Stimulated activated CD8-positive, alpha-beta memory T cell treated with anti-CD3 and anti-CD28 coated beads, Interleukin-12 subunit alpha, Interleukin-12 subunit beta, amount 100 ng/mL, for 24 hours (primary cell): ENCODE measurements around the gene DCAF15.

Source experiments
- DNase-seq: peaks from one replicate; pipeline ENCODE4 v3.0.0-alpha.2; 2020; ENCODE audit errors: extremely low read depth

Gene DCAF15

DNA sequence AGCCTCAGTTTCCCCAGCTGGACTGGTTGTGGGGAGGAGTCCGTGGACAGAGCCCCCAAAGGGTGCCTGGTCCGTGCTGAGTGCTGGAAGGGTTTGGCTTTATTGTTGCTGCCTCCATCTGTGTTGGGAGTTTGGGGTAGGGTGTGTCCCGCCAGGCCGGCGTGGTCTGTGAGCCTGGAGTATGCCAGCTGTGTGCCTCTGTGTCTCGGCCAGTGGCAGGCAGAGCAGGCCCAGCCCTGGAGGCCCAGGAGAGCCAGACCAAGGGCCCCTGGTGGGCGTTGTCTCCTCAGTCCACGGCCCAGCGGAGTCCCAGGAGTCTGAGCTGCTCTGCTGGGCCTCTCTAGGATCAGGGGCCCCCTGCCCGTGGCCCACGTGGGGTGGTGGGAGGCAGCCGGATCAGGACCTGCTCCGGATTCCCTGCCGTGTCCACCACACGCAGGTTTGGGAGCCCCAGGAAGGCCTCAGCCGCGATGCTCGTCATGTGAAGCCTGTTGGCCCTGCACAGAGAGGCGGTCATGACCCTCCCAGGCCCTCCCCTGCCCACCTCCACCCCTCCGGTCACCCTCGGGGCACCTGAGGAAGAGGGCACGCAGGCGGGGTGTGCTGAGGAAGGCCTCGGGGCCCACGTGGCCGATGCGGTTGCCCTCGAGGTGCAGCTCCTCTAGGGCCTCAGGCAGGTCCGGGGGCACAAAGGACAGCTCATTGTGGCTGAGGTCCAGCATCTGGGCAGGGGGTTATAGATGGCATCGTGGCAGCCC is 20.7 kb upstream of the DCAF15 start:
- no peak for DNase-seq

DNA sequence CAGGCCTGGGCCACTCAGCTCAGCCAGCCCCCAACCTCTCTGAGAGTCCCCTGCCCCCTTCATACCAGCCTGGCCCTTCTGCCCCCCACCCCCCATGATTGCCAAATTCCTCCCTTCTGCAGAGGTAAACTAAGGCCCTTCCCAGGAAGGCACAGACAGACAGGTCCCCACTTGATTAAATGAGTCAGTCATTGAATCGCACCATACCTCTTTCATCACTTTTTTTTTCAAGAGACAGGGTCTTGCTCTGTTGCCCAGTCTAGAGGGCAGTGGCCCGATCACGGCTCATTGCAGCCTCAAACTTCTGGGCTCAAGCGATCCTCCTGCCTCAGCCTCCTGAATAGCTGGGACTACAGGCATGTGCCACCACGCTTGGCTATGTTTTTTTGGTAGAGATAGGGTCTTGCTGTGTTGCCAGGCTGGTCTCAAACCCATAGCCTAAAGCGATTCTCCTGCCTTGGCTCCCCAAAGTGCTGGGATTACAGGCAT is 20.1 kb upstream of the DCAF15 start:
- no peak for DNase-seq

DNA sequence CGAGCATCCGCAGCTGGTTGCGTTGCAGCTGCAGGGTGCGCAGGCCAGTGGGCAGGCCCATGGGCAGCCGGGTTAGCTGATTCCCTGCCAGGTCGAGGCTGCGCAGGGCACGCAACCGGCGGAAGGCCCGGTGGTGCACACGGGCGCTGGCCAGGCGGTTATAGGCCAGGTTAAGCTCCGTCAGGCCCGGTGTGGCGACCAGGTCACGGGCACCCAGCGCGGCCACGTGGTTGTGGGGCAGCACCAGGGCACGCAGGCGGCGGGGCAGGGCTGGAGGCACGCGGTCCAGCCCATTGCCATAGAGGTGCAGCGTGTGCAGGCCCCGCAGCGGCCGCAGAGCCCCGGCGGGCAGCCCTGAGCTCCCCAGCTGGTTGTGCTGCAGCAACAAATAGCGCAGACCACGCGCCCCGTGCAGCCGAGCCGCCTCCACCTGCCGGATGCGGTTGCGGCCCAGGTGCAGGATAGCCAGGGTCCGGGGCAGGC is 19.4 kb upstream of the DCAF15 start:
- DNase-seq, result no peak

DNA sequence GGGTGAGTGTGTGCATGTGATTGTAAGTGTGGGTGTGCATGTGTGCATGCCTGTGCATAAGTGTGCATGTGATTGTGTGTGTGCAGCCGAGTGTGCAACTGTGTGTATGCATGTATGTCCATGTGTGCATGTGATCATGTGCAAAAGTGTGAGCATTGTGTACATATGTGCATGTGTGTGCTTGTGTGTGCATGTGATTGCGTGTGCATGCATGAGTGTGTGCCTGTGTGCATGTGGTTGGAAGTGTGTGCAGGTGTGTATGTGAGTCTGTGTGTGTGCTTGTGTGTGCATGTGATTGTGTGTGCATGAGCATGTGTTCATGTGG is 17.6 kb upstream of the DCAF15 start:
- no peak for DNase-seq

DNA sequence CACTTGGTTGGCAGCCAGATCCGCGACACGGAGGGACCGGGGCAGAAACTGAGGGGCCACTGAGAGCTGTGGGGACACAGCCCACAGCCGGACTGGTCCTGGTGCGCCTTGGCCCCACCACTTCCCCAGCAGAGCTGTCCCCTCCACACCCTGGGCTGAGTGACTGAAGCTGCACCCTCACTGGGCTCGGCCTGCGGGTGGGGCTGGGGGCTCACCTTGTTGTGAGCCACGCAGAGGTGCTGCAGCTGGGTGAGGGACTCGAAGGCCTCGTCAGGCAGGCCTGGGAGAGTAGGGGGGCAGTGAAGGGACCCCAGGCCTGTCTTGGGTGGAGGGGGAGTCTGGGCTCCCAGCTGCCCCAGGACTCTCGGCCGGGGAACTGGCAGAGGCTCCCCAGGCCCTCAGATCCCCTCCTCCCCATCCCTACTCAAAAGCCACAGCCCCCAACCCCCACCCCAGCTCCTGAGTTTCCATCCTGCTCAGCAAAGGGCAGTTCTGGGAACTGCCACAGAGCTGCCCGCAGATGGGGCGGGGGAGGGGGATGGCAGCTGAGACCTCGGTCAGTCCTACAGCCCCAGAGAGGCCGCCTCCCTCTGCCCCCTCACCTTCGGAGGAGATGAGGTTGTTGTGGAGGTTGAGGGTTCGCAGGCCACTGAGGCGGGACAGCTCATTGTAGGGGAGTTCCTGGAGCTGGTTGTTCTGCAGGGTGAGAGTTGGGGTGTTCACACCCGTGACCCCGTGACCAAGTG is 16.4 kb upstream of the DCAF15 start:
- no peak for DNase-seq

DNA sequence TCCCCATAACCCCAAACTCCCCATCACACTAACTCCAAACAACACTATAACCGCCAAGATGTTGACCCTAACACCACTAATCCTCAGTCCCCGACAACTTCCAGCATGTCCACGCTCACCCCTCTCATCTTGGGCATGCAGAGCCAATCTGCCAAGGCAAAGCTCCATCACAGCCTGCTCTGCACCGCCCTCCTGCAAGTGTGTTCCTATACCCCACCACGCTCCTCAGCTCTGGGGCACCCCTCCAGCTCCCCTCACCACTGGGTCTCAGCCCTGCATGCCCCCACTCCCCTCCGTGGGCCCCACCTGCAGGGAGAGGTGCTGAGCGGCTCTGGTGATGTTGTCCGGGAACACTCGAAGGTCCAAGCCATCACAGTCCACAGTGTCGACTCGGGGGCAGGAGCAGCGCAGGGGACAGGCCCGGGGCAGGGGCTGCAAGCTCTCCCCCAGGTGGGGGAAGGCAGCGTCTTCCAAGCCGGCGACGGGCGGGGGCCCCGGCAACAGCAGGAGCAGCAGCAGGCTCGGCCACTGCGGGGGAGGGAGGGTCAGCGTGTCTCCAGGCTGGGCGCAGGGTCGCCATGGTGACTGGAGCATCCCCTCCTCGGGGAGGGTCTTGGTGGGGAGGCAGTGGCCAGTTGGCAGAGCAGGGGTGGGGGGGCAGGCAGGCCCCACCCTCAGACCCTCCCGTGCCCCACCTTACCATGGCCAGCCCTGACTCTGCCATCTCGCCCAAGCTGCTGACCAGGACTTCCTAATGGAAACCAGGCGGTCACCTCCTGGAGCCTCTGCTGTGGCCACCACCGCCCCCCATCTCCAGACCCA is 14.6 kb upstream of the DCAF15 start:
- DNase-seq, result no peak

DNA sequence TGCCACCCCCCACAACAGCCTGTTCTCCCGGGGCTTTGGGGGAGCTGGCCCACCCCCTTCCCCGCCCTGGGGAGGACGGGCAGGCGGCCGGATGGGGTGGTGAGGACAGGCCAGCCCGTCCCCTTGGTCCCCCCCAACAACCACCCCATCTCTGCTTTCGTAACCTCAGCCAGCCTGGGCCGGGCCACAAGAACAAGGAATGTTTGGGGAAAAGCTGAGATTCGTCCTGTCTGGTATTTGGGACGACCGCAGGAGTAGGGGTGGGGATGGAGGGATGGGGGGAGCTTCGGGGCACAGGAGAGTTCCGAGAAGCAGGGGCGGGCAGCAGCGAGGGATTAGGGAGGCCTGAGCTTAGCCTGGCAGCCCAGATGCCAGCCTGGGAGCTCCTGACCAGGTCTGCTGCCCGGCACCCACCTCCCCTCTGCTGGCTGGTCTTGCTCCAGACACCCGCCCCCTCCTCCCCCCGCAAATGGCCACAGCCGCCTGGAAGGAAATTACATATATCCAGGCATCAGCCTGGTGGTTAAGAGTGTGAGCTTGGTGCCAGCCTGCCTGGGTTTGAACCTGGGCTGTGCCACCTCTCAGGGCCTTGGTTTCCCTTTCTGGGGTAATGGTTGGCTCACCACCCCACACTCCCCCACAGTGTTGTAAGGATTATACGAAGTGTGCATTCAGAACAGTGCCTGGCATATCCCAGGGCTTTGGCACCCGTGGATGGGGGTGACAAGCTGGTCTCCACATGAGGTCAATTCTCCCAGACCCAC is 13.8 kb upstream of the DCAF15 start, which contains the start of gene PODNL1:
PODNL1 (minus strand) TSS at position 117 of the 764 bp plus-strand sequence. CDS start 236 bp downstream, outside the sequence.
- DNase-seq, result no peak

DNA sequence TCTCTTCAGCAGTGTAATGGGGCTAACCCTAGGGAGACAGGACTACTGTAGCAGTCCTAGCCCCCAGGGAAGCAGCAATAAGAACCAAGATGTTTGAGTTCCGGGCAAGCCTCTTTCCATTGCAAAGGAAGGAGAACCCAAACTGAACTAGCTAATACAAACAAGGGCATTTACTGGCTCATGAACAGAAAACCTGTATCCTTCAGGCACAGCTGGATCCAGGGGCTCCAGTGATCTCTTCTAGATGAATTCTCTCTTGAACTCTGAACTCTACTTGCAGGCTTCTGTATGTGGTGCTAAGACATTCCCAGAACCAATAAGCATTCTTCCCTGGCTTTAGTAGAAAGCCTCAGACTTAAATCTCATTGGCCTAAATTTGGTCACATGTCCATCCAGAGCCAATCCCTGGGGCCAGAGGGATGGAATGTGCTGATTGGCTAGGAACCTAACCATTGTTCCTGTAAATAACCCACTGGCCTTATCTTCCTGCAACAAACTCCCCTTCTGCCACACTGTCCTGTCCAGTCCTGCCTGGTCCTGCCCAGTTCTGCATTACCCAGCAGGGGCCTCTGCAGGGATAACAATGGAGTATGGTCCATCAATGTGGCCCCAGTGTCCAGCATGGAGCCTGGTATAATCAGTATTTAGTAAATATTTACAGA is 10.2 kb upstream of the DCAF15 start:
- DNase-seq, result no peak

DNA sequence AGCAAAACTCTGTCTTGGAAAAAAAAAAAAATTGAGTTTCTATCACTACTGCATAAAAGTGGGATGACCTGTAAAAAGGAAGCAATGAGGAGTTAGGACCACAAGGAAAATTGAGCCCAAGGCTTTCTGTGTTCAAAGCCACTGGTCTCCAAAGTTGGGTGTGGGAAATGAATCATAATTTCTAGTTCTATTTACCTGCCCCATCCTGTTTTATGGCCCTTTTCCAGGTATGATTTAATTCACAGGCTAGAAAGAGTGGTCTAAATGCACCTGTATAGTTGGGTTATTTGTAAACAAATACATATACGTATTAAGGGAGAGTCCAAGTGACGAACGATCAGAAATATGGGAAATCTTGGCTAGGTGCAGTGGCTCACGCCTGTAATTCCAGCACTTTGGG is 5.9 kb upstream of the DCAF15 start:
- DNase-seq, result no peak

DNA sequence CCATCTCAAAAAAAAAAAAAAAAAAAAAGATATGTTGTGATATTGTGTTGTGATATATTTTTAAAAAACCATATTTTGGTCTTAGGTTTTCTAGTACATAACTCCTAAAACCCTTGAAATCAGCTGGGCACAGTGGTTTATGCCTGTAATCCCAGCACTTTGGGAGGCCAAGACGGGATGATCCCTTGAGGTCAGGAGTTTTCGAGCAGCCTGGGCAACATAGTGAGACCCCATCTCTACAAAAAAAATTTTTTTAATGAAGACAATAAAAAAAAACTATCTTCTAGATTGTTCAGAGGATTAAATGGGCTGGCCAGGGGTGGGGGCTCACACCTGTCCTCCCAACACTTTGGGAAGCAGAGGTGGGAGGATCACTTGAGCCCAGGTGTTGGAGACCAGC is 1.3 kb upstream of the DCAF15 start:
- DNase-seq, result no peak

DNA sequence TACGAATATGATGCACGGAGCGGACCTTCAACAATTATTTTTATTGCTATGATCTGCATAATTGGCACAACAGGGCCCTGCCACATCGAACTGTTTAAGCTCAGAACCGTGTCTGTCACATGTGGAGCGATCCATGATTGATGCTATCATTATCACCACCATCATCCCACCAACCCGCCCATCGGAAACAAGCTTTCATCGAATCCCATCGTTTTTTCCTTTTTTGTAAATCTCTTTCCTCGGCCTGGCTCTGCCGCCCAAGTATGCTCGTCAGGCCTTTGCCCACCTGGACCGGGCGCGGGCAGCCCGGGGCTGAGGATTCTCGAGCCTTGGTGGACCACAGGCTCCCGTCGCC is 533 bp upstream of the DCAF15 start:
- DNase-seq, result no peak

DNA sequence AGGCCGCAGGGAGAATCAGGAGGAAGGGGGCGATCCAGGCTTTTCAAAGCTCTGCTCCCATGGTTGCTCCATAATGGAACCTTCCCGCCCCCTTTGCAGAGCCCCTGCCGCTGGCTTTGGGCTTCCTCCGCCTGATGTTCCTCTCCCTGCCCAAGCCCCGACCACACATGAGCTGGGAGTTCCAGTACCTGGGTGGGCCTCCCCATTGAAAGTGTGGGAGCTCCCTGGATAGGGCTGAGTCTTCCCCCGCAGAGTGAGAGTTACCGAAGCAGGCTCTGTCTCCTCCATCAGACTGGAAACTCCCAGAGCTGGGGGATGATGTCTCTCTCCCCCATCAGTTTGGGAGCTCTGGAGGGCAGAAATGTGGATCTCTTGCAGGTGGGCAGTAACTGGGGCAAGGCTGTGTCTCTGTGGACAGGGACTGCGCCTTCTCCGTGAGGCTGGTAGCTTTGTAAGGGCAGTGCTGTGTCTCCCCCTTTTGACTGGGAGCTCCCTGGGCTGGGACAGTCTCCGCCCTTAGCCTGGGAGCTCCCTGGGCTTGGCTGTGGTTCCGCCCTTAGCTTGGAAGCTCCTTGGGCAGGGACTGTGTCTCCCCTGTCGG is 722 bp downstream of the DCAF15 start:
- no peak for DNase-seq

DNA sequence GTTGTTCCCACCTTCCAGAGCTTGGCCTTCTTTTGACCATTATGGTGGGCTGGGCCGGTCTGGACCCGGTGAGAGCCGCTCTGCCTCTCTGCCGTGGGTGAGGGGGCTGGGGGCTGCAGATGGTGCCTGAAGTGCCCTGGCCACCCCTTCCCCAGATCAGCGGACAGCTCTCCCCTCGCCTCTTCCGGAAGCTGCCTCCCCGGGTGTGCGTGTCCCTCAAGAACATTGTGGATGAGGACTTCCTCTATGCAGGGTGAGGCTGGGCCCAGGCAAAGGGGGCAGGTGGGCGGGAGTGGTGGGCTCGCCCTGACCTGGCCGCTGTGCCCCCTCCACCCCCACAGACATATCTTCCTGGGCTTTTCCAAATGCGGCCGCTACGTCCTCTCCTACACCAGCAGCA is 1.9 kb downstream of the DCAF15 start:
- DNase-seq, result no peak

DNA sequence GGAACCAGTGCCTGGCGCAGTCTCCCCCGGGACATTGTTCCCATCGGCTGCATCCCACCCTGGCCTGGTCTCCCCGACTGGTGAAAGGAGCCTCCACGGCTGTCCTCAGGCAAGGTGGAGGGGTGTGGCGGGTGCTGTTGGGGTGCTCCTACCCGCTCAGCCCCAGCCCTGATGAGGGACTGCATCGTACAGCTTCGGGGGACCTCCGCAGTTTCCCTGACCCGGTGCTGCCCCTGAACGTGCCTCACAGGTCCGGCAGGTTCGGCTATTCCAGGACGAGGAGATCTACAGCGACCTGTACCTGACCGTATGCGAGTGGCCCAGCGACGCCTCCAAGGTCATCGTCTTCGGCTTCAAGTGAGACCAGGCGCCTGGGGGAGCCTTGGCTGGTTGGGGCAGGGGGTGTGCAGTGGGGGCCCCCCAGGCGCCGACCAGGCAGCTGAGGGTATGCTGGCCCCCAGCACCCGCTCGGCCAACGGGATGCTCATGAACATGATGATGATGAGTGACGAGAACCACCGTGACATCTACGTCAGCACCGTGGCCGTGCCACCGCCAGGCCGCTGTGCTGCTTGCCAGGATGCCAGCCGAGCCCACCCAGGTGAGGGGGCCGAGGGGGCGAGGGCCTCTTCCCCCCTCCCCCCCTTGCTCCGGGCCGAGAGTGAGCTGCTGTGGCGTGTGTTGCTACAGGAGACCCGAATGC is 3.5 kb downstream of the DCAF15 start:
- no peak for DNase-seq

DNA sequence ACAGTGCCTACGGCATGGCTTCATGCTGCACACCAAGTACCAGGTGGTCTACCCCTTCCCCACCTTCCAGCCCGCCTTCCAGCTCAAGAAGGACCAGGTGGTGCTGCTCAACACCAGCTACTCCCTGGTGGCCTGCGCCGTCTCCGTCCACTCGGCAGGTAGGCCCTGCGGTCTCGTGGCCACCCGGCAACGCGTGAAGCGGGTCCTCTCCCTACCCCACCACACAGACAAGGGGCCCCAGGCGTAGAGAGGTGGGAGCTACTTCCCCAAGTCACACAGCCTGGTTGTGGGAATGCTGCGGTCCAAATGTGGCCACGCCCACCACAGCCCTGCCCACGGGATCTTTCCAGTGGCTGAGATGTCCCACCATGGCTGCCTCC is 4.0 kb downstream of the DCAF15 start:
- no peak for DNase-seq

DNA sequence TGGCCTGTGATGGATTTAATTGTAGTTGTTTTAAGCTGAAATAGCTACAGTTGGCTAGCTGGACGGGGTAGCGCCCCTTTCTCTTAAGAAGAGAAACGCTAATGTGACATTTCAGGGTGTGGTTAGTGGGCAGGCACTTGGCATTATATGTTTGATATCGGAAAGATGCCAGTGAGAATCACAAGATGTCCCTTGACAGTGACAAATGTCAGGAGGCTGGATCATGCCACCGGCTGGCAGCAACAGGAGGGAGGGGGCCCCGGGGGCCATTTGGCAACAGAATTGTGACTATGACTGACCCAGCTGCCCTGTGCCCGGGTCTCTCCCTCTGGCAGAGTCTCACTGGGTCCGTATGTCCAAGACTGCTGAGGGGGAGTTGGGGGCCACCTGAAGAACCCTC is 4.7 kb downstream of the DCAF15 start:
- no peak for DNase-seq

DNA sequence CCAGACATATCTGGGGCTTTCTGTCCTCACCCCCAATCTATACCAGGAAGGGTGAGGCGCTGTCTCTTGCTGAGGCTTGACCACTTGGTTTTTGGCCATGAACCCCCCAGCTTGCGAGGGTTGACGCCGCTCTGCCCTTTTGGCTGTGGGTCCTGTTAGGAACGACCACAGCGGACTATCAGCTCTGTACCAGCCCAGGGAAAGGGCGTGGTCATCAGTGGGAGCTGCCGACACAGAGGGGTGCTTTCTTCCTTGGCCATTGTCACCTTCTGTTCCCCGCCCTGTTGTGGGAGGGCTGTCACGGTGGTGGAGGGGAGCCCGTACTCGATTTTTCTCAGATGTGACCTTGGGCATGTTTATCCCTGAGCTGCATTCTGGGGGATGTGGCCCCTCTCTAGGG is 5.7 kb downstream of the DCAF15 start:
- DNase-seq, result no peak

DNA sequence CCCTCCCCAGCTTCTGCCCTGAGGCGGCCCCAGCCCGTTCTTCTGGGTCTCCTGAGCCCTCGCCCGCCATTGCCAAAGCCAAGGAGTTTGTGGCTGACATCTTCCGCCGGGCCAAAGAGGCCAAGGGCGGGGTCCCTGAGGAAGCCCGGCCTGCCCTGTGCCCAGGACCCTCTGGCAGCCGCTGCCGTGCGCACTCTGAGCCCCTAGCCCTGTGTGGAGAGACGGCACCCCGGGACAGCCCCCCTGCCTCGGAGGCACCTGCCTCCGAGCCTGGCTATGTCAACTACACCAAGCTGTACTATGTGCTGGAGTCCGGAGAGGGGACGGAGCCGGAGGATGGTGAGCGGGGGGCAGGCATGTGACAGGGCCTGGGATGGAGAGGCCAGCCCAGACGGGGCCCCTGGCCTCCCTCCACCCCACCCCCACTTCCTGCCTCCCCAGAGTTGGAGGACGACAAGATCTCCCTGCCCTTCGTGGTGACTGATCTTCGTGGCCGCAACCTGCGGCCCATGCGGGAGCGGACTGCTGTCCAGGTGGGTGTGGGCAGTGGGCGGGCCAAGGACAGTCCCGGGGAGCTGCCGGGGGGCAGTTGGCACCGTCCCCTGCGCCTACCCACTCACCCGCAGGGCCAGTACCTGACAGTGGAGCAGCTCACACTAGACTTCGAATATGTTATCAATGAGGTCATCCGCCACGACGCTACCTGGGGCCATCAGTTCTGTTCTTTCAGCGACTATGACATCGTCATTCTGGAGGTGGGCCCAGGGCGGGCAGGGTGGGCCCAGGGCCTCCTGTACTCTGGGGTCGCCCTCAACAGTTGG is 7.0 kb downstream of the DCAF15 start:
- DNase-seq, result no peak
